ES-I3 (cell line): Measurements from ENCODE around the gene CUTC.

ENCODE experiments used
- H3K36me3 ChIP-seq: 2 replicates; pipeline ENCODE4 v1.6.1; 2013; ENCODE audit warnings: mild to moderate bottlenecking, low read length, control low read depth, moderate library complexity; ENCODE audit not compliant: insufficient read depth
- H3K4me1 ChIP-seq: 2 replicates; pipeline ENCODE4 v1.6.1; 2013; ENCODE audit warnings: mild to moderate bottlenecking, control low read depth, low read length; ENCODE audit not compliant: insufficient read depth
- H3K9ac ChIP-seq: 2 replicates; pipeline ENCODE4 v1.6.1; 2013; ENCODE audit warnings: low read depth, mild to moderate bottlenecking, low read length, moderate library complexity
- H3K9me3 ChIP-seq: 2 replicates; pipeline ENCODE4 v1.6.1; 2013; ENCODE audit warnings: mild to moderate bottlenecking, low read length, moderate library complexity; ENCODE audit not compliant: control insufficient read depth, insufficient read depth

CUTC gene

DNA sequence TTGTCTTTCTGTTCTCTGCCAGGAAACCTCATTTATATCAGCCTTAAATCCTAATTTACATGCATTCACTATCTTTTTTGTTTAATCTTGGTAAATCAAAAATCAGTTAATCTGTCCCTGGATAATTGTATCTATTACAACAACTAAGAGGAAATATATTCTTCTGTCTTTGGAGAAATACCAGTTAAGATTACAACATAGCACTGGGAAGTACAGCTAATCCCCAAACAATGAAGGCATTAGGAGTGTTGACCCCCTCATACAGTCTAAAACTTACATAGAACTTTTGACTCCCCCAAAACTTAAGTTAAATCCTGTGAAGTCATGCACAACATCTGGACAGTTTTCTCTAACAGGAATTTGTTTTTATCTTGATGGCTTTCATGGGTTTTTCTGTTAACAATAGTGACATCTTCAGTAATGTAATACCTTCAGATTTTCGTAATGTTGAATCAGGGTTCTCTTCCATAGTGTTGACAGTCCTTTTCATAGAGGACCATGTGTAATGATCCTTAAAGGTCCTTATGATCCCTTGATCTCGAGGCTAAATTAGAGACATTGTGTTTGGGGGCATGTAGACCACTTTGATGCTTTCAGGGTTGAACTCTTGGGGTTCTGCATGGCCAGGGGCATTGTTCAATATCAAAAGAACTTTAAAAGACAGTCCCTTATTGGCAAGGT, 26.3 kb downstream of the CUTC start:
- H3K4me1 ChIP-seq, result no peaks in the 10 kb centered on the region
- peaks cover 14% of the 10 kb centered on the region for H3K36me3 ChIP-seq
- H3K9me3 ChIP-seq, result no peaks in the 10 kb centered on the region; the same call in 1 of the 2 replicates
- H3K9ac ChIP-seq, result no peak overlapping the region

DNA sequence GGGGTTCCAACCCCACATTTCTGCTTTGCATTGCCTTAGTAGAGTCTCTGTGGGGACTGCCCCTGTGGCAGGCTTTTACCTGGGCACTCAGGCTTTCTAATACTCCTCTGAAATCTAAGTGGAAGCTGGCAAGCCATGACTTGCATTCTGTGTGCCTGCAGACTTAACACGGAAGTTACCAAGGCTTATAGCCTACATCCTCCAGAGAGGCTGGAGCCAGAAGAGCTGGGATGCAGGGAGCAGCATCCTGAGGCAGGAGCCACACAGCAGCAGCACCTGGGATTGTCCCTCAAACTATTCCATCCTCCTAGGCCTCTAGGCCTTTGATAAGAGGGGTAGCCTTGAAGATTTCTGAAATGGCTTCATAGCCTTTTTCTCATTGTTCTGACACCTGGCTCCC, 28.3 kb downstream of the CUTC start:
- Histone ChIP-seq H3K4me1 (no peaks in the 10 kb centered on the region), H3K9me3 (no peaks in the 10 kb centered on the region; the same call in 1 of the 2 replicates), H3K36me3 (peaks cover 12% of the 10 kb centered on the region), H3K9ac (no peak overlapping the region)

DNA sequence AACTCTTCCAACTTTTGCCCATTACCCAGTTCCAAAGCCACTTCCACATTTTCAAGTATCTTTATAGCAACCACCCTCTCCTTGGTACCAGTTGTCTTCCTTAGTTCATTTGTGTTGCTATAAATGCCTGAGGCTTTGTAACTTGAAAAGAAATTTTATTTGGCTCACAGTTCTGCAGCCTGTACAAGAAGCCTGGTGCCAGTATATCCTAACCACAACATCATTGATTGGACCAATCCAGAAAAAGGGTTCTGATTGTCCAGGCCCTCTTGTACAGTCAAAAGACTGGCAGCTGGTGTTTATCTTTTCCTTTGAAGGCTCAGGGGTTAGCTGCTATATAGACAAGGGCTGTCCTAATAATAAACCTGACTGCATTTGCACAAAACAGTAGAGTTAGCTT, 29.3 kb downstream of the CUTC start:
- Histone ChIP-seq H3K9me3 (no peaks in the 10 kb centered on the region; the same call in 1 of the 2 replicates), H3K9ac (no peak overlapping the region), H3K36me3 (peaks cover 6% of the 10 kb centered on the region; the same call in 1 of the 2 replicates), H3K4me1 (no peaks in the 10 kb centered on the region)

DNA sequence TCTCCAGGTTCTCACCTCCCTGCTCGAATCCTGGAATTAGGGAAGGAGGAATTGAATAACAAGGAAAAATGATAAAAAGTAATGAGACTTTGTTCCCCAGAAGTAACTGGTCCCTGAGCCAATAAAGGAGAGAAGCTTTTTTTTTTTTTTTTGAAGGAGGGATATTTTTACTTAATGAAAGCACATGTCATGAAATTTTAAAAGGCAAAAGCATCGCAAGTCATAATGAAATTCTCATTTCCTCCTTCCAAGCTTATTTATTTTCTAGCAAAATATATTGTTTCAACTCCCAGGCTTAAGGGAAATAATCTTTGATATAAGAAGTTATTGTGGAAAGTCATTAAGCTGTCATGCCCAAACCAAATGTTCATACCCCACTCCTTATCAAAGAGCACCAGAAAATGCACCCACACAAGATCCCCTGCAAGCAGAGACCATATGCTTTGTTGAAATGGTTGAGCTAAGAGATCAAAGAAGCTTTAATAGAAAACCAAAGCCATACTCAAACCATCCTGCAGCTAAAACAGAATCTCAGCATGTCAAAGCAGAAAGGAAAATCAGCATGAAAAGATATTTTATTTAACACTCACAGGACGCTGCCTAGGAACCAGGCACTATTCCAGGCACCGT, 33.8 kb downstream of the CUTC start:
- Histone ChIP-seq H3K36me3 (no peaks in the 10 kb centered on the region; the same call in 1 of the 2 replicates), H3K9me3 (no peaks in the 10 kb centered on the region), H3K4me1 (no peaks in the 10 kb centered on the region), H3K9ac (no peak overlapping the region)

DNA sequence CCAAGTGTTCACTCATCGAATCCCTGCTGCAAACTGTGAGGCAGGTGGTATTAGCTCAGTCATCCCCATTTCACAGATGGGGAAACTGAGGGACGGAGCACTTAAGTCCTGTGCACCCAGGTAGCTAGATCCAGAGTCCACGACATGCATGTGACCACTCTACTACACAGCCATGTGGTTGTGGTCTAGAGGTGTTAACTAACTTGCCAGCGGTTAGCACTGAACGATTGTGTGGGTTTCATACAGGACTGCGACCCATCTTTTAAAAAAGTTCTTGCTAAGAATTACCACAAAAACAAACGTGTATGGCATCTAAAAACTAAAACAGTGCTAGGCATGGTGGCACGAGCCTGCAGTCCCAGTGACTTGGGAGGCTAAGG, 34.3 kb downstream of the CUTC start:
- H3K4me1 ChIP-seq, result no peaks in the 10 kb centered on the region
- H3K9me3 ChIP-seq, result no peaks in the 10 kb centered on the region
- no peak overlapping the region for H3K9ac ChIP-seq
- no peaks in the 10 kb centered on the region; the same call in 1 of the 2 replicates for H3K36me3 ChIP-seq

DNA sequence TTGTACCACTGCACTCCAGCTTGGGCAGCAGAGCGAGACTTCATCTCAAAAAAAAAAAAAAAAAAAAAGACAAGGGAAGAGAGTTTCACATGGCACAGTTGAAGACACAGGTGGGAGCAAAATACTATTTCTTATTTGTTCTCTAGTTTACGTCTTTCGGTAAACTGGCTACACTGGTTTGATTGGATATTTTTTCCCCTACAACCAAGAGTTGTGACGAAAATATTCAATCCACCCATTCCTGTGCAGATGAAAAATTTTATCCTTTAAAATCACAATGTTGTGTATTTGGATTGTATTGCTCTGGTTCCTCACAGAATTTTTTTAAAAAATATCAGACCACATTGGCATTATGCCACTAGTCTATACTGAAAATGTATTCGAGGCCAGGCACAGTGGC, 35.9 kb downstream of the CUTC start:
- Histone ChIP-seq H3K9ac (no peak overlapping the region), H3K4me1 (no peaks in the 10 kb centered on the region), H3K36me3 (no peaks in the 10 kb centered on the region), H3K9me3 (no peaks in the 10 kb centered on the region)

DNA sequence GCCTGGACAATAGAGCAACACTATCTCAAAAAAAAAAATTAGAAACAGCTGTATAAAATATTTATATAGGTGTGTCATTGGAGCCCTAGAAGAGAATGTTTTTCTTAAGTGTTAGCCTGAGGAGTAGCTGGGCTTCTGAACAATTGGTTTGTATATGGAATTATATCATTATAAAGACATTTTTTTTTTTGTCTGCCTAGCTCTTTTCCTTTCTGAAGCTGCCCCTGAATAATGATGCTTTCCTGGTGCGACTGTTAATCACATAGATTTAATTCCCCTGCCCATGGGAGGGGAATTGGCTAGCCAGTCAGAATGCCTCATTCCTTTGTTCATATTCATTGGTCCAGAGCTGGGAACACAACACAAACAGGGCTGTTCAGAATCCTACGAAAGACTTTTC, 36.5 kb downstream of the CUTC start:
- Histone ChIP-seq H3K9ac (no peak overlapping the region), H3K9me3 (no peaks in the 10 kb centered on the region), H3K36me3 (no peaks in the 10 kb centered on the region), H3K4me1 (no peaks in the 10 kb centered on the region)

DNA sequence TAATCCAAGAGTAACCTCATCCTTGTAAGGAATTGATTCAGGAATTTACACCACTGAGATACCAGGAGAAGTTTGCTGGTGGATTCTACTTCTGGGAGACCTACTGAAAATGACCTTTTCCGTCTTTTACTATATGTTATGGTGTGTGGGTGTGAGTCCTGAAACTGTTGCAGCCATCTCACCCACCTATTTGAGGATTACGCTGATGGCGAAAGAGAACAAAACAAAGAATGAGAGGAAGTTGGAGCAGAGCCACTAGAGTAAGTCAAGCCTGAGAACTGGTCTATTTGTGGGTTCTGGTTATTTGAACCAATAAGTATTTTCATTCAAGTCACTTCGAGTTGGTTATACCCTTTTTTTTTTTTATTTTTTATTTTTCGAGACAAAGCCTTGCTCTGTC, 37.7 kb downstream of the CUTC start:
- Histone ChIP-seq H3K9me3 (no peaks in the 10 kb centered on the region), H3K4me1 (no peaks in the 10 kb centered on the region), H3K36me3 (no peaks in the 10 kb centered on the region), H3K9ac (no peak overlapping the region)

DNA sequence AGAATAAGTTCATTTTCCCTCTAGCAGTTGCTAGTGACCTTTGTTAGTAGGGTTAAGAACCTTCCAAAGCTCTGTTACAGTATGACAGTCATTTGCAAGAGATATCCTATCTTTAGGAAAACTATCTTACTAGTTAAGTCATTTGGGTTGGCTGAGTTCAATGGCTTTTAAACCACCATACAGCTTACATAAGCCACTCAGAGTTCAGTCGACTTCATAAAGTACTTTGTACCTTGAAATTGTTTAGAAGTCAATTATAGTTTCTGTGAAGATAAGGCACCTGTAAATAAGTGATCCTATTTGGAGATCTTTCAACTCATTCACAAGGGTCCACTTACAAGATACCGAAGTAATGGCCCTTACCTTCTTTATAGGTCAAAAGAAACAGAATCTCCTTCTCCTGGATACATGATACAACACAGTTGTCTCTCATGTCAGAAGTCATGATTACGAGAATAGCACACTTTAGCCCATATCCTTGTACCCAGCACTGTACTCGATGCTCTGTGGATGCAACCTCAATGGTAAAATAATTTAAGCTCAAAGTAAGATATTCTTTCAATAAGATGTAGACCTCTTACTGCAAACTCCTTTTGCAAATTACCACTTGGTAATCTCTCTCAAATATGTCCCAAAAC, 38.5 kb downstream of the CUTC start:
- H3K9me3 ChIP-seq, result no peaks in the 10 kb centered on the region
- no peak overlapping the region for H3K9ac ChIP-seq
- H3K4me1 ChIP-seq, result no peaks in the 10 kb centered on the region
- no peaks in the 10 kb centered on the region for H3K36me3 ChIP-seq

DNA sequence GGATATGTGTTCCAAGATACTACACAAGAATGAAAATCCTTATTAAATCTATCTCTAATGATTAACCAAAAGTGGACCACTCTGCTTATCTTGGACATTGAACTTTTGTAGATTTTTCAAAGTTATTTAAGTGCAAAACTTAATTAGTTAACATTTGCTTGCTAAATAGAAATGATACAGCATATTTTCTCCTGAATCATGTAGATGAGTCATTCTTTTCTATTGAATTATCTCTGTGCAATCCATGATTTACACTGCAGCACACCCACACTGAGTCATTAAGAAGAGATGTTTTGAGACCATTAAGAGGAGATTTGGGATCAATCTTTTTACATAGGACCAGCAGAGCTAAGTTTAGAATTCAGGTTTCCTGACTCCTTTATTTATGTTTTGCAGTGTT, 43.8 kb downstream of the CUTC start:
- Histone ChIP-seq H3K9me3 (no peaks in the 10 kb centered on the region), H3K9ac (no peak overlapping the region), H3K4me1 (peaks cover 14% of the 10 kb centered on the region), H3K36me3 (no peaks in the 10 kb centered on the region)

DNA sequence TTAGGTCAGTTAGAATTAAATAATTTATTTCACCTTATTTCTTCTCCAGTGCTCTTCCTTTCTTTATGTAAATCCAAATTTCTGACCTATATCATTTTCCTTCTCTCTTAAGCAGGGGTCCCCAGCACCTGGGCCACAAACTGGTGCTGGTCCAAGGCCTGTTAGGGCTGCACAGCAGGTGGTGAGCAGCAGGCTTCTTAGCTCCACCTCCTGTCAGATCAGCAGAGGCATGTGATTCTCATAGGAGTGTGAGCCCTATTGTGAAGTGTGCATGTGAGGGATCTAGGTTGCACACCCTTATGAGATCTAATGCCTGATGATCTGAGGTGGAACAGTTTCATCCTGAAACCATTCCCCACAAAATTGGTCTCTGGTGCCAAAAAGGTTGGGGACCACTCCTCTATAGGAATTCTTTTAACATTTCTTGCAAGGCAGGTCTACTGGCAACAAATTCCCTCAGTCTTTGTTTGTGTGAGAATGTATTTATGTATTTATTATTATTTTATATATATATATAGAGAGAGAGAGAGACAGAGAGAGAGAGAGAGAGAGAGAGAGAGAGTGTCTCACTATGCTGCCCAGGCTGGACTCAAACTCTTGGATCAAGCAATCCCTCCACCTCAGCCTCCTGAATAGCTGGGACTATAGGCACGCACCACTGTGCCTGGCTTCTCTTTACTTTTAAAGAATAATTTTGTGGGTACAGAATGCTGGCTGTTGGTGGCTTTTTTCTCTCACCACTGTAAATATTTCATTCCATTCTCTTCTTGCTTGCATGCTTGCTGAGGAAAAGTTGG, 46.1 kb downstream of the CUTC start:
- H3K4me1 ChIP-seq, result peaks cover 14% of the 10 kb centered on the region
- H3K9ac ChIP-seq, result no peak overlapping the region
- no peaks in the 10 kb centered on the region for H3K9me3 ChIP-seq

DNA sequence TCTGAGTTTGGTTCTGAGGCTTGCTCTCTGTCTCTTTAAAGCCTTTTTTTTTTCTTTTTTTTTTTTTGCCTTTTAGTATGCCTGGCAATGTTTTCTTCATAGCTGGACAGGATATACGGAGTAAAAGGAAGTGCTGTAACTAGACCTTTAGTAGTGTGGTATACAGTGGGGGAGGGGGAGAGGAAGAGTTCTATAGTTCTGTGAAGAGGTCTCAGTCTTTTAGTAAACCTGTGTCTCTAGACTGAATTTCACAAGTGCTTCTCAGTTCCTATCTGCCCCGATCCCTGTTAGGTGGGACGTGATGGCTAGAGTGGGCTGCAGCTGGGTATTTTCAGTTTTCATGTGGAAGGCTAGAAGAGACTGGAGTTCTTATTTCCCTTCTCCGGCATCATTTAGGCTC, 47.3 kb downstream of the CUTC start:
- Histone ChIP-seq H3K9ac (no peak overlapping the region), H3K9me3 (no peaks in the 10 kb centered on the region), H3K4me1 (peaks cover 22% of the 10 kb centered on the region), H3K36me3 (no peaks in the 10 kb centered on the region)

More for the DNA sequence above, 46.1 kb downstream of the CUTC start:
- H3K36me3 ChIP-seq, result no peaks in the 10 kb centered on the region

DNA sequence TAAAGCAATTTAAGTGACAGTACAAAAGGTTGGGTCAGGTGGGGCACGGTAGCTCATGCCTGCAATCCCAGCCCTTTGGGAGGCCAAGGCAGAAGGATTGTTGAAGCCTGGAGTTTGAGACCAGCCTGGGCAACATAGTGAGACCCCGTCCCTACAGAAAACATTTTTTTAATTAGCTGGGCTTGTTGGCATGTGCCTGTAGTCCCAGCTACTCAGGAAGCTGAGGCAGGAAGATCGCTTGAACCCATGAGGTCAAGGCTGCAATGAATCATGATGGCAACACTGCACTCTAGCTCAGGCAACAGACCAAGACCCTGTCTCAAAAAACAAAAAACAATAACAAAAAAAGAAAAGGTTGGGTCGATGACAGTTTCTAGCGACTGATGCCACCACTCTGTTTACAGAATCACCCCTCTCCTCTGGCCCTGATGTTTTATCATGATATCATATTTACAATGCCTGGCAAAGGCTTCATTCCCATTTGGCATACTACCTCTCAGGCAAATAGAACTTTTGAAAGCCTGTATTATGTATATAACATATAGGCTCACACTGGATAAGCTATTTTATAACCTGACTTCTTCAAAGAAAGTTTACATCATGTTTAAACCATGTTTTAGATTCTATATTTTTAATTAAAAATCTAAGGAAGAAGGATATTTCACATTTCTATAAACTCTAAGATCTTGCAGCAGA, 49.8 kb downstream of the CUTC start:
- H3K9ac ChIP-seq, result no peak overlapping the region
- no peaks in the 10 kb centered on the region for H3K9me3 ChIP-seq
- H3K36me3 ChIP-seq, result no peaks in the 10 kb centered on the region
- peaks cover 33% of the 10 kb centered on the region for H3K4me1 ChIP-seq
